Skeletal muscle satellite cell (primary cell): Measurements from ENCODE around the gene UGGT2.
"Not testable (repeated sequence)": the region's sequence is repeated elsewhere in the genome, so short reads cannot be mapped to it uniquely, and the experiment has no call there.

Experiments used
- H3K27me3 ChIP-seq: 2 replicates; pipeline ENCODE4 v1.7.0; 2013; ENCODE audit warnings: low read length; ENCODE audit not compliant: control insufficient read depth, insufficient read depth
- H3K36me3 ChIP-seq: 2 replicates; pipeline ENCODE4 v1.7.0; 2013; ENCODE audit warnings: mild to moderate bottlenecking, control low read depth, low read length; ENCODE audit not compliant: insufficient read depth
- H3K4me1 ChIP-seq: 2 replicates; pipeline ENCODE4 v1.7.0; 2013; ENCODE audit warnings: low read length; ENCODE audit not compliant: control insufficient read depth, insufficient read depth
- H3K4me2 ChIP-seq: 2 replicates; pipeline ENCODE4 v1.7.0; 2013; ENCODE audit warnings: mild to moderate bottlenecking, low read length
- H3K4me3 ChIP-seq: 2 replicates; pipeline ENCODE4 v1.7.0; 2013; ENCODE audit warnings: low read length
- H3K9ac ChIP-seq: 2 replicates; pipeline ENCODE4 v1.7.0; 2013; ENCODE audit warnings: mild to moderate bottlenecking, low read depth, low read length, moderate library complexity
- H3K9me3 ChIP-seq: replicated peaks from 2 replicates; pipeline ENCODE4 v1.7.0; 2013; ENCODE audit warnings: mild to moderate bottlenecking, control low read depth, low read length

Gene UGGT2

GRCh38 chr13:95814495-95814894 lies 238.7 kb downstream of the UGGT2 start:
- no peaks in the 10 kb centered on the region for H3K4me1 ChIP-seq
- no peaks in the 10 kb centered on the region for H3K27me3 ChIP-seq
- no peak overlapping the region for H3K4me2 ChIP-seq
- no peak overlapping the region for H3K9ac ChIP-seq
- peaks cover 3% of the 10 kb centered on the region for H3K36me3 ChIP-seq
- no peaks in the 10 kb centered on the region for H3K9me3 ChIP-seq
- no peak overlapping the region for H3K4me3 ChIP-seq

GRCh38 chr13:95813139-95813538 lies 240.1 kb downstream of the UGGT2 start:
- H3K9ac ChIP-seq, result no peak overlapping the region

GRCh38 chr13:95809429-95809828 lies 243.8 kb downstream of the UGGT2 start:
- no peaks in the 10 kb centered on the region for H3K4me1 ChIP-seq
- no peaks in the 10 kb centered on the region for H3K27me3 ChIP-seq
- H3K4me2 ChIP-seq, result no peak overlapping the region
- no peak overlapping the region for H3K4me3 ChIP-seq
- H3K36me3 ChIP-seq, result peaks cover 4% of the 10 kb centered on the region
- H3K9ac ChIP-seq, result no peak overlapping the region
- H3K9me3 ChIP-seq, result no peaks in the 10 kb centered on the region

More at GRCh38 chr13:95813139-95813538, 240.1 kb downstream of the UGGT2 start:
- H3K36me3 ChIP-seq, result peaks cover 3% of the 10 kb centered on the region
- H3K27me3 ChIP-seq, result no peaks in the 10 kb centered on the region
- no peak overlapping the region for H3K4me2 ChIP-seq
- no peak overlapping the region for H3K4me3 ChIP-seq
- no peaks in the 10 kb centered on the region for H3K4me1 ChIP-seq
- no peaks in the 10 kb centered on the region for H3K9me3 ChIP-seq

- no peaks in the 10 kb centered on the region for H3K27me3 ChIP-seq
- H3K9ac ChIP-seq, result no peak overlapping the region
- H3K4me2 ChIP-seq, result no peak overlapping the region
- H3K36me3 ChIP-seq, result peaks cover 4% of the 10 kb centered on the region
- no peak overlapping the region for H3K4me3 ChIP-seq
- H3K9me3 ChIP-seq, result no peaks in the 10 kb centered on the region
- H3K4me1 ChIP-seq, result no peaks in the 10 kb centered on the region
These were observed 247.3 kb downstream of the UGGT2 start for GRCh38 chr13:95805921-95806320.

- Histone ChIP-seq H3K27me3 (no peaks in the 10 kb centered on the region), H3K4me1 (no peaks in the 10 kb centered on the region), H3K4me3 (no peak overlapping the region), H3K4me2 (no peak overlapping the region), H3K9ac (no peak overlapping the region), H3K9me3 (no peaks in the 10 kb centered on the region), H3K36me3 (peaks cover 12% of the 10 kb centered on the region)
These were observed 251.4 kb downstream of the UGGT2 start for GRCh38 chr13:95801825-95802224.

- no peak overlapping the region for H3K4me2 ChIP-seq
- H3K9me3 ChIP-seq, result no peaks in the 10 kb centered on the region
- H3K27me3 ChIP-seq, result no peaks in the 10 kb centered on the region
- H3K4me1 ChIP-seq, result no peaks in the 10 kb centered on the region
- H3K4me3 ChIP-seq, result no peak overlapping the region
- H3K9ac ChIP-seq, result no peak overlapping the region
- peaks cover 8% of the 10 kb centered on the region for H3K36me3 ChIP-seq
These were observed 252.8 kb downstream of the UGGT2 start for GRCh38 chr13:95800436-95800835.

GRCh38 chr13:95797016-95797415 lies 256.2 kb downstream of the UGGT2 start:
- Histone ChIP-seq H3K9ac (no peak overlapping the region), H3K4me1 (peaks cover 3% of the 10 kb centered on the region), H3K9me3 (no peaks in the 10 kb centered on the region), H3K27me3 (no peaks in the 10 kb centered on the region), H3K4me3 (no peak overlapping the region), H3K36me3 (peaks cover 22% of the 10 kb centered on the region), H3K4me2 (no peak overlapping the region)

- no peak overlapping the region for H3K4me2 ChIP-seq
- H3K4me3 ChIP-seq, result no peak overlapping the region
- peaks cover 37% of the 10 kb centered on the region for H3K36me3 ChIP-seq
- no peak overlapping the region for H3K9ac ChIP-seq
- H3K9me3 ChIP-seq, result no peaks in the 10 kb centered on the region
- H3K27me3 ChIP-seq, result no peaks in the 10 kb centered on the region
- H3K4me1 ChIP-seq, result peaks cover 3% of the 10 kb centered on the region
These were observed 259.4 kb downstream of the UGGT2 start for GRCh38 chr13:95793781-95794180.

- Histone ChIP-seq H3K27me3 (no peaks in the 10 kb centered on the region), H3K9ac (no peak overlapping the region), H3K4me2 (no peak overlapping the region), H3K4me3 (no peak overlapping the region), H3K9me3 (no peaks in the 10 kb centered on the region), H3K36me3 (peaks cover 37% of the 10 kb centered on the region), H3K4me1 (peaks cover 3% of the 10 kb centered on the region)
These were observed 260.1 kb downstream of the UGGT2 start for GRCh38 chr13:95793018-95793555.

GRCh38 chr13:95791084-95791722 lies 262.0 kb downstream of the UGGT2 start:
- peaks cover 36% of the 10 kb centered on the region for H3K36me3 ChIP-seq
- H3K9me3 ChIP-seq, result no peaks in the 10 kb centered on the region
- H3K9ac ChIP-seq, result no peak overlapping the region
- no peak overlapping the region for H3K4me3 ChIP-seq
- no peaks in the 10 kb centered on the region for H3K27me3 ChIP-seq
- no peak overlapping the region for H3K4me2 ChIP-seq
- peaks cover 9% of the 10 kb centered on the region for H3K4me1 ChIP-seq

- H3K4me2 ChIP-seq, H3K4me3 ChIP-seq, H3K9ac ChIP-seq, H3K9me3 ChIP-seq, H3K27me3 ChIP-seq: not testable (repeated sequence)
- Histone ChIP-seq H3K36me3 (peaks cover 34% of the 10 kb centered on the region), H3K4me1 (peaks cover 20% of the 10 kb centered on the region)
These were observed 263.9 kb downstream of the UGGT2 start for GRCh38 chr13:95789315-95789714.

- Histone ChIP-seq H3K9ac (no peak overlapping the region), H3K9me3 (no peaks in the 10 kb centered on the region), H3K27me3 (no peaks in the 10 kb centered on the region), H3K4me2 (no peak overlapping the region), H3K36me3 (peaks cover 32% of the 10 kb centered on the region), H3K4me1 (peaks cover 27% of the 10 kb centered on the region), H3K4me3 (no peak overlapping the region)
These were observed 265.1 kb downstream of the UGGT2 start for GRCh38 chr13:95788100-95788463.
